ENCODE measurements around the gene PITPNM3.

Gene PITPNM3

DNA sequence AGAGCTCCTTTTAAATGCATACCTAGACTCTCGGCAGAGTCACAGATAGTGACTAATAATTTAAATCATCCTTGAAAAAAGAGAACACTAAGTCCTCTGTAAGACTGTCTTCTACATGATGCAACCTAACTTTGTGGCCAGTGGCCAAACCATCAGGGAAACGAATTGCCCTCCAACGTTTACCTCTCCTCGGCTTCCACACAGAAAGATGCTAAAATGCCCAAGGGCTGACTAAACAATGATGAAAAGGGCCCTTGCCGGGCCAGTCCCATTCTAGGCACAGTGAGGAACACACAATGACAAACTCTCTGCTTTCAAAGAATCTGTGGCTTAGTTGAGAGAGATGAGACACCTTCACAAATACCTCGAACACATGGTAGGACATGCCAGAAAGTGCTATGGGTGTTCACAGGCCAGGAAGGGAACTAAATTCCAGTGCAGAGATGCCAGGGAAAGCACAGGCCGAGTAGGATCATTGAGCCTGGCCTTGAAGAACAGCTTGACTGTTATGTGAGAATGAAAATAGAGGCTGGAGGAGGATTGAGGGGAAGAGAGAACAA, 35.3 kb upstream of the PITPNM3 start:
- Histone ChIP-seq H3K4me3 (ENCODE audit: low read depth, low read length) (no peak overlapping the region), H3K27ac (ENCODE audit: low read depth, low read length) (no peak overlapping the region), H3K9me3 (ENCODE audit: control insufficient read depth, insufficient read depth, low read depth, low read length) (no peaks in the 10 kb centered on the region), H3K27me3 (ENCODE audit: control insufficient read depth, insufficient read depth, low read length) (no peaks in the 10 kb centered on the region), H3K36me3 (ENCODE audit: control insufficient read depth, insufficient read depth, low read length) (peaks cover 86% of the 10 kb centered on the region), H3K9ac (ENCODE audit: low read length) (no peak overlapping the region), H3K4me1 (ENCODE audit: control insufficient read depth, insufficient read depth, low read length) (0 out of 2 replicates have a peak, but pooled peaks cover 3% of the 10 kb centered on the region)

- no peaks in the 10 kb centered on the region for H3K9me3 ChIP-seq (ENCODE audit: control insufficient read depth, insufficient read depth, low read depth, low read length)
- H3K36me3 ChIP-seq (ENCODE audit: control insufficient read depth, insufficient read depth, low read length): peaks cover 82% of the 10 kb centered on the region
- no peak overlapping the region for H3K27ac ChIP-seq (ENCODE audit: low read depth, low read length)
- H3K27me3 ChIP-seq (ENCODE audit: control insufficient read depth, insufficient read depth, low read length): no peaks in the 10 kb centered on the region
- no peak overlapping the region for H3K9ac ChIP-seq (ENCODE audit: low read length)
- H3K4me3 ChIP-seq (ENCODE audit: low read depth, low read length): no peak overlapping the region
- H3K4me1 ChIP-seq (ENCODE audit: control insufficient read depth, insufficient read depth, low read length): 0 out of 2 replicates have a peak, but pooled peaks cover 3% of the 10 kb centered on the region
Observed at GRCh38 chr17:6589266-6589946, 33.1 kb upstream of the PITPNM3 start.

GRCh38 chr17:6588165-6588564, 31.8 kb upstream of the PITPNM3 start:
- H3K27ac ChIP-seq (ENCODE audit: low read depth, low read length): no peak overlapping the region
- H3K9ac ChIP-seq (ENCODE audit: low read length): no peak overlapping the region
- H3K36me3 ChIP-seq (ENCODE audit: control insufficient read depth, insufficient read depth, low read length): peaks cover 82% of the 10 kb centered on the region
- no peaks in the 10 kb centered on the region for H3K27me3 ChIP-seq (ENCODE audit: control insufficient read depth, insufficient read depth, low read length)
- H3K4me3 ChIP-seq (ENCODE audit: low read depth, low read length): no peak overlapping the region
- no peaks in the 10 kb centered on the region for H3K9me3 ChIP-seq (ENCODE audit: control insufficient read depth, insufficient read depth, low read depth, low read length)
- 0 out of 2 replicates have a peak, but pooled peaks cover 3% of the 10 kb centered on the region for H3K4me1 ChIP-seq (ENCODE audit: control insufficient read depth, insufficient read depth, low read length)

DNA sequence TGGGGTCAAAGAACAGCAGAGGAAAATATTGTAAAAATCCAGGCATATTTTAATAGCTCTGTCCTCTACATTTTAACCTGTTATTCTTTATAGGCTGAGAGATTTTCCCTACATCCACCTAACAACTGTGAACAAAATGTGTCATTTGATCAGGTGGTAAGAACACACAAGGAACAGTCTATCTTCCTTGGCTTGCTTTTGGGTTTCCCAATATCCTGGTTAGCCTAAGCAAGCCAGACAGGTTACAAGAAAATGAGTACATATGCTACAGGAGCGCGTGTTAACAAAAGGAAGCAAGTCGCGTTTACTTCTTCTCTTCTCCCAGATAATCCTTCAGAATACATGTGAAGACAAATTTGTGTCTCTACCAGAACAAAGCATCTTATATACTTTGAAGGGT, 31.0 kb upstream of the PITPNM3 start:
- Histone ChIP-seq H3K36me3 (ENCODE audit: control insufficient read depth, insufficient read depth, low read length) (peaks cover 82% of the 10 kb centered on the region), H3K9me3 (ENCODE audit: control insufficient read depth, insufficient read depth, low read depth, low read length) (no peaks in the 10 kb centered on the region), H3K27ac (ENCODE audit: low read depth, low read length) (no peak overlapping the region), H3K4me3 (ENCODE audit: low read depth, low read length) (no peak overlapping the region), H3K4me1 (ENCODE audit: control insufficient read depth, insufficient read depth, low read length) (0 out of 2 replicates have a peak, but pooled peaks cover 1% of the 10 kb centered on the region), H3K9ac (ENCODE audit: low read length) (no peak overlapping the region), H3K27me3 (ENCODE audit: control insufficient read depth, insufficient read depth, low read length) (no peaks in the 10 kb centered on the region)

DNA sequence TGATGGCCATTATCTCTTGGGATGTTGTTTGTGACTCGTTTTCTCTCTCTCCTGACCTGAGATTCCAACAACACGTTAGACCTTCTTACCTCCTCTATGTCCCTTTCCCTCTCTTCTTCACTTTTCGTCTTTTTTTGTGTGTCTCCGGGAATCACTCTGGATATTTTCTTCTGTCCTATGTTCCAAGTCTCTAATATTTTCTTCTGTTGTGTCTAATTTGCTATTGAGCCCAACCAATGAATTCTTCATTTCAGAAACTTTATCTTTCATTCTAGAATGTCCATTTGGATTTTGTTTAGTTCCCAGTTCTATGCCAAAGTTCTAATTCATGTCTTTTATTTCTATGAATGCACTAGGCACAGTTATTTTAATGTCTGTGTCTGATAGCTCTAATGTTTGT, 27.1 kb upstream of the PITPNM3 start:
- H3K4me3 ChIP-seq (ENCODE audit: low read depth, low read length): no peak overlapping the region
- H3K27ac ChIP-seq (ENCODE audit: low read depth, low read length): no peak overlapping the region
- H3K9me3 ChIP-seq (ENCODE audit: control insufficient read depth, insufficient read depth, low read depth, low read length): no peaks in the 10 kb centered on the region
- H3K4me1 ChIP-seq (ENCODE audit: control insufficient read depth, insufficient read depth, low read length): peaks cover 4% of the 10 kb centered on the region; the same call in 1 of the 2 replicates
- H3K9ac ChIP-seq (ENCODE audit: low read length): no peak overlapping the region
- H3K36me3 ChIP-seq (ENCODE audit: control insufficient read depth, insufficient read depth, low read length): peaks cover 59% of the 10 kb centered on the region
- H3K27me3 ChIP-seq (ENCODE audit: control insufficient read depth, insufficient read depth, low read length): no peaks in the 10 kb centered on the region

GRCh38 chr17:6580625-6581024, 24.3 kb upstream of the PITPNM3 start:
- Histone ChIP-seq H3K9me3 (ENCODE audit: control insufficient read depth, insufficient read depth, low read depth, low read length) (no peaks in the 10 kb centered on the region), H3K9ac (ENCODE audit: low read length) (no peak overlapping the region), H3K27me3 (ENCODE audit: control insufficient read depth, insufficient read depth, low read length) (no peaks in the 10 kb centered on the region), H3K36me3 (ENCODE audit: control insufficient read depth, insufficient read depth, low read length) (peaks cover 44% of the 10 kb centered on the region), H3K27ac (ENCODE audit: low read depth, low read length) (no peak overlapping the region), H3K4me1 (ENCODE audit: control insufficient read depth, insufficient read depth, low read length) (peaks cover 5% of the 10 kb centered on the region), H3K4me3 (ENCODE audit: low read depth, low read length) (no peak overlapping the region)

- Histone ChIP-seq H3K36me3 (ENCODE audit: control insufficient read depth, insufficient read depth, low read length) (peaks cover 33% of the 10 kb centered on the region), H3K27ac (ENCODE audit: low read depth, low read length) (no peak overlapping the region), H3K9me3 (ENCODE audit: control insufficient read depth, insufficient read depth, low read depth, low read length) (no peaks in the 10 kb centered on the region), H3K27me3 (ENCODE audit: control insufficient read depth, insufficient read depth, low read length) (no peaks in the 10 kb centered on the region), H3K4me1 (ENCODE audit: control insufficient read depth, insufficient read depth, low read length) (peaks cover 14% of the 10 kb centered on the region), H3K9ac (ENCODE audit: low read length) (no peak overlapping the region), H3K4me3 (ENCODE audit: low read depth, low read length) (no peak overlapping the region)
Observed at GRCh38 chr17:6578491-6578890, 22.1 kb upstream of the PITPNM3 start.

DNA sequence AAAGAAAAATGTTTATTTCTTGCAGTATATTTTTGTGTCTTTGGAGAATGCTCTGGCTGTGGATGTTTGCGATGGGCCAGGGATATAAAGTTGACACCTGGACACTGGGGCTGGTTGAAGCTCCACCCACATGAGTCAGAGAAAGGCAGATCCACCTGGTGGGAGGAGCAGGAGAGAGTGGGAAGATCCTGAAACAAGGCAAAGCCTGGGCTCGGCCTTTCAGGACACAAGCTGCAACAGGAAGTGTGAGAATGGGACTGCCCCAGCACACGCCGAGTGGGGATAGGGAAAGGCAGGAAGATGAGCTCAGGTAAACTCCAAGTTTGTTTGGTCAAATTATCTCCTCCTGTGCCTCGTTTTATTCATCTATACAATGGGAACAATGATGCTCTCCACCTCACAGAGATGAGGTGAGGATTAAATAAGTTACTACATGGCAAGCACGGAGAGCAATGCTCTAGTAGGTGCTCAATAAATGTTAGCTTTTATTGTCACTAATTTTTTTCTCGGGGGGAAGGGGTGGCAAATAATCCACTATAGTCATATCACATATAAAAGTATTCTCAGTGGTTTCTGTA, 21.4 kb upstream of the PITPNM3 start:
- Histone ChIP-seq H3K9ac (ENCODE audit: low read length) (no peak overlapping the region), H3K4me3 (ENCODE audit: low read depth, low read length) (no peak overlapping the region), H3K27me3 (ENCODE audit: control insufficient read depth, insufficient read depth, low read length) (no peaks in the 10 kb centered on the region), H3K27ac (ENCODE audit: low read depth, low read length) (no peak overlapping the region), H3K4me1 (ENCODE audit: control insufficient read depth, insufficient read depth, low read length) (peaks cover 14% of the 10 kb centered on the region), H3K9me3 (ENCODE audit: control insufficient read depth, insufficient read depth, low read depth, low read length) (no peaks in the 10 kb centered on the region), H3K36me3 (ENCODE audit: control insufficient read depth, insufficient read depth, low read length) (peaks cover 25% of the 10 kb centered on the region)

DNA sequence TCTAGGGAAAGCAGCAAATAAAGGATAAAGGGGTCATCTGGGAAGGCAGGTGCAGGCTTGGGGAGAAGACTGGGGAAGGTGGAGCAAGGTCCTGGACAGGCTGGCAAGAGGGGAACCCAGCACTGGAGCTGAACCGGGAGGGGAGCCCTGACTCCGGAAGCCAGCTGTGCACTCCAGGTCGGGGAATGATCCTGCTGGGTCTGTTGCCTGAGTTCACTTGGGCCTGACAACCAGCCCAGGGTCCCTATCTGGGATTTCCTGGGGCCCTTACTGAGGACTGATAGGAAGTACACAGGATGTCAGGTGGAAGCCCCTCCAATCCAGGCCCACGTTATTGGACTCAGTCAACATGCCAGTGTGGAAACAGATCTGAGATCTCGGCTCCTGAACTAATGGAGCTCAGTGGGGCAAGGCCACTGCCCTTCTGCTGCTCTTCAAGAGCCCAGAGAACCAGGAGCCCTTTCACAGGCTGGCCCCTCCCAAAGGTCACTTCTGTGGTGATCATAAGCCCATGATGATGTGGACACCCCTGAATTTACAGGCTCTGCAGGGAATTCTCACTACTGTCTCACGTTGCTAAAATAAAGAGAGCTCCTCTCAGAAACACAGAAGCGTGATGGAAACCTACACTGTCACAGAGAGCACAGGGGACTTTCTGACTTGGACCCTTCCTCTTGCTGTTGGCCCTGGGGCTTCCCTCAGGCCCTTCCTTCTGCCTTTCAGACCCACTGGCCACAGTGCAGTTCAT, 19.9 kb upstream of the PITPNM3 start:
- Histone ChIP-seq H3K4me3 (ENCODE audit: low read depth, low read length) (no peak overlapping the region), H3K9me3 (ENCODE audit: control insufficient read depth, insufficient read depth, low read depth, low read length) (no peaks in the 10 kb centered on the region), H3K4me1 (ENCODE audit: control insufficient read depth, insufficient read depth, low read length) (peaks cover 14% of the 10 kb centered on the region), H3K27me3 (ENCODE audit: control insufficient read depth, insufficient read depth, low read length) (no peaks in the 10 kb centered on the region), H3K36me3 (ENCODE audit: control insufficient read depth, insufficient read depth, low read length) (peaks cover 17% of the 10 kb centered on the region), H3K27ac (ENCODE audit: low read depth, low read length) (no peak overlapping the region), H3K9ac (ENCODE audit: low read length) (no peak overlapping the region)

DNA sequence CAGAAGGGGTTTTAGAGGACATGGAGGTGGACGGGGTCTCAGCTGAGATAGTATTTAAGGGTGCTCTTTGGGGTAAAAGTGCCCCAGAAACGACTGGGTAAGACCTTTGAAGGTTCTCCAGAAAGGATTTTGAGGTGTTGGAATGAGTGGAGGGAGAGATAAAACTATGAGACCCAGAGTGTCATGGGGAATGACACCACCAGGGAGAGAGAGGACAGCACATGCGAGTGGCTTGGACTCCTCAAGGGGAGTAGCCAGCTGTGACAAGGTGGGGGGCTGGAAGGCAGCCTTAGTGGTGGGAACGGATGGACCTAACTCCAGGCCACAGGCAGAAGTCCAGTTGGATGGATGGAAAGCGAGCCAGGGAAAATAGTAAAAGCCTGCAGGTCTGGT, 19.2 kb upstream of the PITPNM3 start:
- no peak overlapping the region for H3K4me3 ChIP-seq (ENCODE audit: low read depth, low read length)
- peaks cover 16% of the 10 kb centered on the region for H3K36me3 ChIP-seq (ENCODE audit: control insufficient read depth, insufficient read depth, low read length)
- no peak overlapping the region for H3K27ac ChIP-seq (ENCODE audit: low read depth, low read length)
- H3K27me3 ChIP-seq (ENCODE audit: control insufficient read depth, insufficient read depth, low read length): no peaks in the 10 kb centered on the region
- peaks cover 14% of the 10 kb centered on the region for H3K4me1 ChIP-seq (ENCODE audit: control insufficient read depth, insufficient read depth, low read length)
- H3K9ac ChIP-seq (ENCODE audit: low read length): no peak overlapping the region
- no peaks in the 10 kb centered on the region for H3K9me3 ChIP-seq (ENCODE audit: control insufficient read depth, insufficient read depth, low read depth, low read length)
